NAMALWA (cell line): ENCODE measurements around the gene SPA17.

ENCODE experiments used
- DNase-seq: peaks from one replicate; pipeline ENCODE4 v3.0.0-alpha.2; 2015; ENCODE audit warnings: low spot score

SPA17 gene

GRCh38 chr11:124673333-124674167 lies at the start of gene SPA17, which contains the start of gene SIAE:
TSS of gene SPA17 (plus strand) at chr11:124673904. CDS start at chr11:124675265, 1,361 bp downstream.
TSS of gene SIAE (minus strand) at chr11:124673739. CDS start at chr11:124673708, 31 bp downstream.
- peak; percentile 91 for DNase-seq

GRCh38 chr11:124625504-124626168 lies 48.1 kb upstream of the SPA17 start:
- no peak for DNase-seq

GRCh38 chr11:124627546-124627945 lies 46.2 kb upstream of the SPA17 start:
- no peak for DNase-seq

GRCh38 chr11:124629961-124630360 lies 43.7 kb upstream of the SPA17 start:
- no peak for DNase-seq

GRCh38 chr11:124633355-124633754 lies 40.3 kb upstream of the SPA17 start:
- DNase-seq: peak; percentile 35

- no peak for DNase-seq
Observed at GRCh38 chr11:124635932-124636331, 37.8 kb upstream of the SPA17 start.

- no peak for DNase-seq
Observed at GRCh38 chr11:124638500-124638899, 35.2 kb upstream of the SPA17 start.

GRCh38 chr11:124639186-124639585 lies 34.5 kb upstream of the SPA17 start:
- DNase-seq: no peak

- DNase-seq: no peak
Observed at GRCh38 chr11:124640666-124641065, 33.0 kb upstream of the SPA17 start.

- DNase-seq: no peak
Observed at GRCh38 chr11:124642628-124643027, 31.1 kb upstream of the SPA17 start.

GRCh38 chr11:124643042-124643604 lies 30.6 kb upstream of the SPA17 start:
- no peak for DNase-seq

- no peak for DNase-seq
Observed at GRCh38 chr11:124643605-124644425, 29.9 kb upstream of the SPA17 start.

- peak; percentile 49 for DNase-seq
Observed at GRCh38 chr11:124644426-124645280, 29.1 kb upstream of the SPA17 start.

- DNase-seq: peak; percentile 61
Observed at GRCh38 chr11:124646148-124646547, 27.6 kb upstream of the SPA17 start.

GRCh38 chr11:124648610-124649009 lies 25.1 kb upstream of the SPA17 start:
- DNase-seq: no peak

- no peak for DNase-seq
Observed at GRCh38 chr11:124656774-124657630, 16.7 kb upstream of the SPA17 start.

- no peak for DNase-seq
Observed at GRCh38 chr11:124657904-124658303, 15.8 kb upstream of the SPA17 start.

GRCh38 chr11:124658501-124658900 lies 15.2 kb upstream of the SPA17 start:
- no peak for DNase-seq

GRCh38 chr11:124658986-124659385 lies 14.7 kb upstream of the SPA17 start:
- no peak for DNase-seq

- no peak for DNase-seq
Observed at GRCh38 chr11:124661553-124661952, 12.2 kb upstream of the SPA17 start.
